Upper lobe of left lung (tissue), 4 donors: Measurements from ENCODE around the gene PTPRG.

Source experiments
- EP300 ChIP-seq, 4 donors: sonication (generic); formaldehyde crosslinking; IDR thresholded peaks; one replicate each; pipeline ENCODE4 v1.5.1; 2017; ENCODE audit warnings: antibody characterized with exemption in 4 of 4, control low read depth in 2 of 4
- POLR2A ChIP-seq, 4 donors: fragments of 450-650 bp; IDR thresholded peaks; one replicate each; pipeline ENCODE4 v1.5.1; 2016 to 2017; ENCODE audit warnings: antibody characterized with exemption in 4 of 4, mild to moderate bottlenecking in 2 of 4
- POLR2AphosphoS5 ChIP-seq, 2 donors: sonication (generic); formaldehyde crosslinking; IDR thresholded peaks; one replicate each; pipeline ENCODE4 v1.5.1; 2017; ENCODE audit warnings: antibody characterized with exemption in 2 of 2
- TF ChIP-seq, protein P1 (sequence below), 6 experiments: fragments of 450-650 bp in 4 of 6; fragments of 200-600 bp in 2 of 6; sonication (generic) in 2 of 6; IDR thresholded peaks; one replicate each; pipeline ENCODE4 v1.5.1; 2016 to 2019; ENCODE audit warnings: antibody characterized with exemption in 6 of 6

DNA sequence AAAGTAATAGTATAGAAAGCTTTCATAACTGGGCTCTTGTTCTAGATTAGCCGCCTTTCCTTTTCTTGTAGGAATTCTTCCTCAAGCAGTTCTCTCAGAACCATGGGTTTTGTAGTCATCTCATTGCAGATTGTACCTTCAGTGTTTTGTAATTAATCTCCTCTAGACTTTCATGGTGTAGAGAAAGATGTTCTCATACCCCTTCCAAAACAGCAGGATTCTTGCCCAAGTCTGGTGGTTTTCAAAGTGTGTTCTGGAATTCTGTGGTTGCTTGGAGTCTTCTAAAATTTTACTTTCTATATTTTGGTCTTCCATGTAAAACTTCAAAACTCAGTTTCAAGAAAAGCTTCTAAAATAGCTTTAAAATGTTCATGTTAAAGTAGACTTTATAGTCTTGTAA, 293.8 kb downstream of the PTPRG start:
- TF ChIP-seq POLR2AphosphoS5 (IDR thresholded peaks at IDR 0.05) = no peak
- TF ChIP-seq, protein P1, sequence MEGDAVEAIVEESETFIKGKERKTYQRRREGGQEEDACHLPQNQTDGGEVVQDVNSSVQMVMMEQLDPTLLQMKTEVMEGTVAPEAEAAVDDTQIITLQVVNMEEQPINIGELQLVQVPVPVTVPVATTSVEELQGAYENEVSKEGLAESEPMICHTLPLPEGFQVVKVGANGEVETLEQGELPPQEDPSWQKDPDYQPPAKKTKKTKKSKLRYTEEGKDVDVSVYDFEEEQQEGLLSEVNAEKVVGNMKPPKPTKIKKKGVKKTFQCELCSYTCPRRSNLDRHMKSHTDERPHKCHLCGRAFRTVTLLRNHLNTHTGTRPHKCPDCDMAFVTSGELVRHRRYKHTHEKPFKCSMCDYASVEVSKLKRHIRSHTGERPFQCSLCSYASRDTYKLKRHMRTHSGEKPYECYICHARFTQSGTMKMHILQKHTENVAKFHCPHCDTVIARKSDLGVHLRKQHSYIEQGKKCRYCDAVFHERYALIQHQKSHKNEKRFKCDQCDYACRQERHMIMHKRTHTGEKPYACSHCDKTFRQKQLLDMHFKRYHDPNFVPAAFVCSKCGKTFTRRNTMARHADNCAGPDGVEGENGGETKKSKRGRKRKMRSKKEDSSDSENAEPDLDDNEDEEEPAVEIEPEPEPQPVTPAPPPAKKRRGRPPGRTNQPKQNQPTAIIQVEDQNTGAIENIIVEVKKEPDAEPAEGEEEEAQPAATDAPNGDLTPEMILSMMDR (IDR thresholded peaks at IDR 0.05) = no peak
- TF ChIP-seq EP300 (IDR thresholded peaks at IDR 0.05) = no peak
- TF ChIP-seq POLR2A (IDR thresholded peaks at IDR 0.05) = no peak
